Stimulated activated CD4-positive, alpha-beta T cell treated with anti-CD3 and anti-CD28 coated beads, Interleukin-12 subunit alpha, Interleukin-12 subunit beta, amount 100 ng/mL, for 48 hours (primary cell): ENCODE measurements around the gene PRPF4.

ENCODE experiments used
- DNase-seq, 3 donors: peaks; one replicate each; pipeline ENCODE4 v3.0.0-alpha.2; 2020; ENCODE audit warnings: low read depth in 2 of 3, low spot score in 1 of 3

PRPF4 gene

GRCh38 chr9:113310538-113310937, 35.1 kb downstream of the PRPF4 start:
- no peak for DNase-seq

DNA sequence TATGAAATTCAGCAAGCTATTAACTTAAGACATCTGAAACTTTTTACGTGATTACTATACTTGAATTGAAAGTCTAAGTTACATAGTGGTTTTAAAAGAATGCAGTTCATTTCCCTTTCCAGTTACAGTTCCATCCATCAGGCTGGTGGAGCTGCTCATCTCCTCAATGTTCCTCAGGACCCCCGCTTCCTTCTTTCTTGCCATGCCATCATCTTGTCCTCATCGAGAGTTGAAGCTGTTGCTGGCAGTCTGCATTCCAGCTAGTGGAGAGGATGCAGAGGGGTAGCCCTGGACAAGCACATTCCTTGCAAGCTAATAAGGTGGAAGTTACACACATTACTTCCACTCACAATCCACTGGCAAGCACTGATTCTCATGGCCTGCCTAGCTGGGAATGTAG, 36.5 kb downstream of the PRPF4 start:
- no peak for DNase-seq

DNA sequence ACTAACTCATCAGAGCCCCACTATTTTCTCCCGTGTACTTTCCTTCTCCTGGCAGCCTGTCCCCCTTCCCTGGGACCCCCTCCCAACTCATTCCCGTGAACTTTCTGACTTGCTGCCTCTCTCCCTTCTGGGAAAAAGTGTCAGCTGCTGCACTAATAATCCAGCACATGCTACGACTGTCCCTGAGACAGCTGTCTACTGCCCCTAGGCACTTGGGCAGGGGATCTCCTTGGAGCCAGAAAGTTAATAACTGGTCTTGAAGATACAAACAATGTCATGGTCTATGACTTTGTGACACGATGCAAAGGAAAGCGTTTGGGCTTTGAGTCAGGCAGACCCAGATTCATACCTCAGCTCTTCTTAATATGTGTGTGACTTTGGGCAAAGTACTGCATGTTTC, 37.8 kb downstream of the PRPF4 start:
- DNase-seq, result no peak

DNA sequence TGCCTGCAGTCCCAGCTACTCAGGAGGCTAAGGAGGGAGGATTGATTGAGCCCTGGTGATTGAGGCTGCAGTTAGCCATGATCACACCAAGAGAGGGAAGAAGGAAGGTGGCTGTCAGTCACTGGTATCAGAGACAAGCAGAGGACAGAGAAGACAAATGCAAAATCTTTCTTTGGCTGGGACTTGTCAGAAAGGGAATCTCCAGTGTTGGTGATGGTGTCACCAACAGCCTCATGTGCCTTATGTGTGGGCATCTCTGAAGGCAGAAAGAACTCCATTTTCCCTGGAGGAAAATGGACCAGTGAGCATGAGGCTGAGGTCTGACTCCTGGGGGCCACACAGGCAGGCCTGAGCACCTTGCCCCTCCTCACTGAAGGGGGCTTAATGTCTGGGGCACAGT, 39.8 kb downstream of the PRPF4 start:
- DNase-seq, result no peak

DNA sequence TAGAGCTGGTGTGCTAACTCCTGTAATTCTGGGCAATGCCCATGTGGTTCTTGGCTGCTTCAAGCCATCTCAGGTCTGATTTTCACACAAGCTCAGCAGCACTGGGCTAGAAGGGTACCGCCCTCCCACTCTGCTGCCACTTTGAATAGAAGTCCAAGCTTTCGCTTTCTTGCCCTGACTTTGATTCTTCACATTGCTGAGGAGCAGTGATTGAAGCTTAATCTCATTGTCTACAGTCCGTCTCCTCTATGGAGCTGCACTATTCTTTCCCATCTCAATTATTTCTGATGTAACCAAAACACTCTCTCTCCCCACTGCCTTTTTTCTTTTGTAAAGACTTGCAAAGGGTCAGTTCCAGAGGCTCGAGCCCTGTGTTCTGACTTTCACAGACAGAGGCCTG, 40.6 kb downstream of the PRPF4 start:
- no peak for DNase-seq

DNA sequence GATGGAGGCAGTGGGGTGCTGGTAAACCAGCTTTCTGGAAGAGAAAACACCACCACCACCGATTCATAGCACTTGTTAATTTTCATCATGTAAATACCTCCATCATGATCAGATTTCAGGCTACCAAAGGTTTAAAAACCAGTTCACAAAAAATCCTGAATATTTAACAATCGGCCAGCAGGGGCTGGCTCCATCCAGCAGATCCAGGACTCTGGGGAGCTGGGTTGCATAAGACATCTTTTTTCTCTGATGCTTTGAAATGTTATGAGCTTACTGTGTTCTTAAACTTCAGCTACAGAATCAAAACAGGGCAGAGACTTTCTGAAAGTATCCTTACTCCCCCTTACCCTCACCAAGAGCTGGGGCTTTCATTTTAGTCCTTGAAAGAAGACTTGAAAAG, 42.3 kb downstream of the PRPF4 start:
- no peak for DNase-seq

DNA sequence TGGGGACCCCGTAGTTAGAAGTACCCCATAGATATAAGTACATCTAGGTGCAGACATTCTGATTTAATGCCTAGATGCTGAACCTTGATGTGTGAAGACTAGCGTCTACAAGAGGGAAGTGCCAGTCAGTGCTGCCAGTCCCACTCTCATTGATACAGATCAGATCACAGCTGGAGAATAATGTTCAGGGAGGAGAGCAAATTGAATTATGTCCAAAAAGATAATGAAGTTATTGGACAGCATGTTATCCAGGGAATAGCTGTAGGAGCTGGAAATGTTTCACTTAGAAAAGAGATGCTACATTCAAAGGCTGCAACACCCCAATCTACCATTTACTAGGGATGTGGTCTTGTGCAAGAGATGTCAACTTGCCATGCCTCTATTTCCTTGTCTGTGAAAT, 43.6 kb downstream of the PRPF4 start:
- no peak for DNase-seq

DNA sequence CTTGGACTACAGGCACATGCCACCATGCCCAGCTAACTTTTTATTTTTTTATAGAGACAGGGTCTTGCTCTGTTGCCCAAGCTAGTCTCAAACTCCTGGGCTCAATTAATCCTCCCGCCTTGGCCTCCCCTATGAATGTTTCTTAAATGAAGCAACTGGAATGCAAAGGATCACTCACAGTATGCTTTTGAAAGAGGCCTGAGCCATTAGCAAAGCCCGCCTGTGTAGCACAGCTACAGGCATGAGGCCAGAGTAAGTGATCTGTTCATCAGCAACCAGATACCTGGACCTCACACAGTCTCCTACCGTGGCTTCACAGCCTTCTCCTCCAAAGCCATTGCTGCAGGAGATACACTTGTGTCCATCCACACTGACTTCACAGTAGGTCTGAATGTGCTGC, 44.6 kb downstream of the PRPF4 start:
- DNase-seq, result no peak

- DNase-seq, result no peak
These were observed 47.2 kb downstream of the PRPF4 start for GRCh38 chr9:113322671-113323070.

DNA sequence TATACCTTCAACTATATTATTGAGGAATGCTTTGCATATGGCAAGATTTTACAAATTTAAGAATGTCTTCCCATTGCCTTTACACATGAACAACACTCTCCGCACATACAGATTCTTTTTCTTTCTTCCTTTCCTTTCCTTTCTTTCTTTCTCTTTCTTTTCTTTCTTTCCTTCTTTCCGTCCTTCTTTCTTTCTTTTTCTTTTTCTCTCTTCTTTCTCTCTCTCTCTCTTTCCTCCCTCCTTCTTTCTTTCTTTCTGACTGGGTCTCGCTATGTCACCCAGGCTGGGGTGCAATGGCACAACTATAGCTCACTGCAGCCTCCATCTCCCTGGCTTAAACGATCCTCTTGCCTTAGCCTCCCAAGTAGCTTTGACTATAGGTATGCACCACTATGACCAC, 50.8 kb downstream of the PRPF4 start:
- DNase-seq, result no peak

DNA sequence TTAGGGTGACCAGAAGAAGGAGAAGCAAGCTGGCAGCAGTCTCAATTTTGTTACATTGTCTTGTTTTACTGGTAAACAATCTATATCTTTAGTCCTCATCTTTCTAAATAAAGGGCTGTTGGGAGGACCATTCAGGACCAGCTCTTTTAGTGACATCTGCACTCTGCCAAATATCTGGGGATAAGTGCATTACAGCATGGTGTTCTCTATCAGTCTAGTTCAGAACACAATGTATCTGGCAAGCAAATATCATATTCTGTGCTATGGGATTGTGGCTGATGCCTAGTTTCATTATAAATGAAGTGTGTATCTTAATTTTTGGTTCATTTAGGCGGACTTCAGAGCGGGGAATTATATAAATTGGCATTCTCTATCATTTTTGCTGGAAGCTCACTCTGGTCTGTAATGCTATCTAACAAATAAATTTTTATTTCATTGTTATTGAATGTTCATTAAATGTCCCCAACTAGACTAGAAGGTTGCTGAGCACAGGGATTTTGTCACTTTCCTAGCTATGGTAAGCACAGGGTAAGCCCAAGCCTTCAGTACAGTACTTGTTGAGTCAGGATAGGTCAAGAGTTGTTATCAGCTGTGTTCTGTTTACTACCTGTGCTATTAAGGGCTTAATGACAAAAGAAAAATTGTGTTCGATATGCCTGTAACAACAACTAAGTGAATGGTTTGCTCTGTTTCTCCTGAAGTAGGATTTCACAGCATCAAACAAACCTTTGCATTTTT, 52.8 kb downstream of the PRPF4 start:
- no peak for DNase-seq

DNA sequence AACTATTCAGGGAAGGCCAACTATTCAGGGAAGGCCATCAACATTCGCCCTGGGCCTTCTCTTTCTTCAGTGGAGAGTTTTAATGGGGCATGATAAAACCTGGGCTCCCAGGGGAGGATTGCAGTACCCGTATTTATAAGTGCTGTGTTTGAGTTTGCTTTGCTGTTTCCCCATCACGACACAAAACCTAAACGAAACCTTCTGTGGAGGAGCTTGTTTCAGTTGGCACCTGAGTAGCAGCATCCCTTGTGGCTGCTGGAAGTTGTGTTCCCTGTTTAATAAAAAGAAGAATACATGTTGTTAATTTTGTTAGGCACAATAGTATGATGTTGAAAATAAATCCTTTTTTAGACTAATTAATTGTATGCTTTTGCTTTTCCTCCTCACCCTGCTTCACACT, 56.3 kb downstream of the PRPF4 start:
- DNase-seq, result no peak

DNA sequence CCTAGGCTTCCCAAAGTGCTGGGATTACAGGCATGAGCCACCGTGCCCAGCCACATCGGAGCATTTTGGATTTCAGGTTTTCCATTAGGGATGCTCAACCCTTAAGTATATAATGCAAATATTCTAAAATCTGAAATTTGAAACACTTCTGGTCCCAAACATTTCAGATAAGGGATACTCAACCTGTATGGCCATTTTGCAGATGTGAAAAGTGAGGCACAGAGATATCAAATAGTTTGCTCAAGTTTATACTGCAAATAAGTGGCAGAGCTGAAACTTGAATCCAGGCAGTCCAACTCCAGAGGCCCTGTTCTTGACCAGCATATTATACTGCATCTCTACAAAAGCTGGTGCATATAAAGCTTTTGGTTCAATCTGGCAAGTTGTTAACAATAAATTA, 62.3 kb downstream of the PRPF4 start:
- no peak for DNase-seq

- DNase-seq, result peak; percentile 76 to 85 (median 79)
These were observed 64.7 kb downstream of the PRPF4 start, which contains the start of gene WDR31 for GRCh38 chr9:113340011-113340699. TSS of gene WDR31 (minus strand) at chr9:113340275. CDS start at chr9:113332022, 8,253 bp downstream.

DNA sequence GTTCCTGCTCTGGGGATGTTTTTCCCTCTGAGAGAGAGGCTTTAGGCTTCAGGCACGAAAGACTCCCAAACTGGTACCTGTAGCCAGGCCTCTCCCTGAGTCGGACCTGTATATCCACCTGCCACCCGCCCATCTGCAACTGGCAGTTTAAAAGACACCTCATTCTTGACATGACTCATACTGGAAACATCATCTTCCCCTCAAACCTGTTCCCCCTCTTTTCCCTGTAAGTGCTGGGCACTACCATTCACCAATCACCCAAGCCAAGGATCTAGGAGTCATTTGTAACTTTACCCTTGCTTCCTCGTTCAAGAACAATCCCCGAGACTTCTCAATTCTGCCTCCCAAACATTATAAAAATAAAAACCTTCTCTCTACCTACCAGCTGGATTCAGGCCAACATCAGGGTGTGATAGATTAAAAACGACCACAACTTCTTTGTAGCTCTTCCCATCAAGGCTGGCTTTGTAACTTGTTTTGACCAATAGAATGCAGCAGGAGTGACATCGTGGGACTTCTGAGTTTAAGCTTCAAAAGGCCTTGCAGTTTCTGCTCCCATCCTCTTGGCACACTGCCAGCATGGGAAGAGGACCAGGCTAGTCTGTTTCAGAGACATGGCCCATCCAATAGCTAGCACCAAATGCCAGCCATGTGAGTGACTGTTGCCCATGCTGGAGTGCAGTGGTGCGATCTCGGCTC, 66.4 kb downstream of the PRPF4 start:
- DNase-seq, result no peak
